Occipital lobe (tissue), 2 donors: ENCODE data around the gene RYR2. TPM values are rescaled to one million over a fixed set of nuclear protein-coding genes. Genes with fewer than 3 reads are reported as not detected.
"Not testable (repeated sequence)": the region's sequence is repeated elsewhere in the genome, so short reads cannot be mapped to it uniquely, and the experiment has no call there.

Source experiments
- DNase-seq: peaks from one replicate; lab custom pipeline; 2025; lab: John Stamatoyannopoulos, UW
- total RNA-seq: library from RNA; depleted of rRNA; stranded (reverse); fragments of >200 nt; gene quantifications from one replicate; pipeline ENCODE4 v1.2.3, GENCODE V29; 2014

Gene RYR2
- total RNA-seq, 1 donor from 2014 or later: 40.7 TPM

DNA sequence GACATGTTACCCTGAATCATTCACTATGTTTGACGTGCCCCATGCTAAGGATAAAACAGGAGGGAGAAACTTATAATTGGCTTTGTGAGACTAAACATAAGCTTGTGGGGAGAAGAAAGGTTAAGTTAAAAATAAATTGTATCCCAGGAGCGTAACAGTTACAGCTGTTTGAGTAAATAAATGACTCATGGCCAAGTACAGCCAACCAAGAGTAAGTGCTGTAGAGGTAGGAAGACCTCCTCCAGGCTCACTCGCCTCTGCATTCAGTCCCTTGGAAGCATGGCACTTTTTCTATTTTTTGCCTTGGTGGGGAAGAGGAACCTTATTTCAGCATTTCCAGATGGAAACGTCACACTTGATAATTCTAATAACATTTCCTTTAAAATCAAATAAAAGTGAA lies 732.3 kb downstream of the RYR2 start:
- no peak for DNase-seq

DNA sequence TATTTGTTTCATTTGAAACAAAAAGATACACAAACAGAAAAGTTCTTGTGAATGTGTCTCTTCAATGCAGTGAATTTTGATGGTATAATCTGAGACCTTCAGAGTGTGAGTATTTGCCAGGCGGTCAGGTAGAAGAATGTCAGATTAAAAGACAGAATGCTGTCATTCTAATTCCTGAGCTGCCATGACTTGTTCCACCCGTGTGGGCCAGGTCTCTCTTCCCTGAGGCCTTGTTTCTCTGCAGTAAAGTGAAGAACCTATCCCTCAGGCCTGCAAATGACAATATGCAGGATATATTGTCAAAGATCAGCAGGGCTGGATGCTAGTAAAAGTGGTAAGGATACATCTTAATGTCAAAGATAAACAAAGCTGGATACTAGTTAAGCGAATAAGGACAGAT lies 737.4 kb downstream of the RYR2 start:
- no peak for DNase-seq

DNA sequence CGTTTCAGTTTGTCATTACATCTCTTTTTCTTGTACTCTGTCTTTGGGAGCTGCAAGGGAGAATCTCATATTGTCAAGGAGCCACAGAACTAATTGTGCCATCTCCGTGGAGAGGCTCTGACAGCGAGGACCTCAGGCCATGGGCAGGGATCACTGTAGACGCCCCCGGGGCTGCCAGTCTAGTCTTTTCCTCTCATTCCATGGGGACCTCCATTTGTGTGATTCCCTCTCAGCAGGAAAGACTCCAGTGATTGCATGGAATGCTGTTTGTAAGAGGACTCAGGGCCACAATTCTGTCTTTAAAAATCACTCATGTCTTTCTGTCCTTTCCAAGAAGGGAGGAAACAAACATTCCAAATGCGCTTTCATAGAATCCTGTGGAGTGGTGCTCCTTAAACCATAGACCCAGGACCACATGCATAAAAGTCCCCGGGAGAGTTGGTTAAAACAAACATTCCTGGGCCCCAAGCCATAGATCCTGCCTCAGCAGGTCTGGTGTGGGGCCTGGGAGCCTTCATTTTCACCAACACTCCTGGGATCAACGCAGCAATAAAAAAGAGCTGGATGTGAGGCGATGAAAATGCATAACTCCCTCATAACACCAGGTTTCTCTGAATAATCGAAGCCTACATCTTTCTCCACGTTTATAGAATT lies 744.2 kb downstream of the RYR2 start:
- DNase-seq: no peak

DNA sequence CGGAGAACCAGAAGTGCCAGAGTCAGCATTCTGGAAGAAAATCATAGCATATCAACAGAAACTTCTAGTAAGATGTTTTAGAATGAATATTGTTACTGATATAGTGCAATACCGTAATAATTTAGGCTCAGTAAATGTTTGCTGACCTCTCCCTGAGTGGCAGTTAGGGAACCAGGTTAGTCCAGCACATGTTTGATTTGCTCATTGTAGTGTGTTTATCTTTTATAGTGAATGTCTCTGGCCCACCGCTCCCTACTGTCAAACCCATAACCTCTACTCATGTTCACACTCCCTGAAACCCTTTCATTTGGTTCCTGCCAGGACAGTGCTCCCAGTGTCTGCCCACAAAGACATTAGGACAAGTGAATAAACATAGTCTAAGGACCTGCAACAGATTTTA lies 746.1 kb downstream of the RYR2 start:
- no peak for DNase-seq

DNA sequence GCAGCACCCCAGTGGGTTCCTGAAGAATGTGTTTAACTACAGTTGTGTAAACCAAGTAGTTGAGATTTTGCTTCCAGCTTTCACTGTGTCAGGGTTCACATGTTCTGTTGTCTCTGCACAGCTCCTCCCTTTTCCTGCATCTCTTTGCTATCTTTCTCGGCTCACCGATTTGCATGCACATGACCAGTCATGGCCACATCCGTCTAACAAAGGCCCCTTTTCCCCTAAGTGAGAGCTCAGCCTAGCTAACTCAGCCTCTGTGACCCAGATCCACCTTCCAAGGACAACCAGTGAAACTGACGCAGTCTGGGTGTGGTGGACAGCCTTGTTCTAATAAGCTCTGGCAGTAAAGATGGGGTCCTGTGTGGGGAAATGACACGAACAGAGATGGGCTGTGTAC lies 747.6 kb downstream of the RYR2 start:
- DNase-seq: no peak

DNA sequence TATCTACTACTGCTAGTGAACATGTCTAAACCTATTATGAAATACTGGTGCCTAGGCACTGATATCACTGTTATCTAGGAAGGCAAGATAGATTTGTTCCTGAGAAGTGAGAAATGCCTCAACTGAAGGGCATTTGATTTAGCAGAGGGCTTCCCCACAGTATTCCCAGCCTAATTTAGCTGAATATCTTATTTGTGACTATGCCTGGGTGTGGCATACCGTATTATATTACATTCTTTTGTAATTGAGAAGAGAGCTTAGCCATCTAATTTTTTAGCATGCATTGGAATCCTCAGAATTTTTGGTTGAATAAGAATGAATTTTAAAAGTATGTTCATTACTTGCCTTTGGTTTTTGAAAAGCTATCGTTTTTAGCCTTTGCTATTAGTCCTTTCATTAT lies 749.6 kb downstream of the RYR2 start:
- no peak for DNase-seq

DNA sequence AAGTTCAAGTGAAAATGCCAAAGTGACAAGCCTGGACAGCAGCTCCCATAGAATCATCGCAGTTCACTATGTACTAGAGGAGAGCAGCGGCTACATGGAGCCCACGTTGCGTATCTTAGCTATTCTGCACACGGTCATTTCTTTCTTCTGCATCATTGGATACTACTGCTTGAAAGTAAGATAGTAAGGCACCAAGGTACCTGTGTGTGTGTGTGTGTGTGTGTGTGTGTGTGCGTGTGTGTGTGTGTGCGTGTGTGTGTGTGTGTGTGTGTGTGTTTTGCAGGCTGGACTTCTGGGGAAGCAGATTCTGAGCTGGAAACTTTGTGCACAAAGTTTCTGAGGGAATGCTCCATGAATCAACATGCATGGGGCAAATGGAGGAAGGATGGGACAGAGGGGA lies 750.2 kb downstream of the RYR2 start:
- no peak for DNase-seq

DNA sequence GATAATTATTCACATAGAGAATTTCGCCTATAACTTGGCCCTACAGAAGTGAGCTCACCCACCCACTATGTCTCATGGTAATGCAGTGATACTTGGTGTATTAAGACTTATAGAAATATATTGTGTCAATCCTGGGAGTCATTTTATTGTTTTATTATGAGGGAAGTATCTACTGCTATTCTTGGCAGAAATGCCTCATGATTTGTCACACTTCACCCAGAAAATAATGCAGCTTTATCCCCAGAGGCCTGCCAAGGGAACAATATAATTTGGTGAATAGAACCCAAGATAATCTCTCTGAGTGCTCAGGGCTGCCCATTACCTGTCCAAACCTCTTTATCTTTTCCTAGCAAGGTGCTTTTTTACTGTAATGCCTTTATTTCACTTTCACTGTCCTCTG lies 750.7 kb downstream of the RYR2 start:
- no peak for DNase-seq

DNA sequence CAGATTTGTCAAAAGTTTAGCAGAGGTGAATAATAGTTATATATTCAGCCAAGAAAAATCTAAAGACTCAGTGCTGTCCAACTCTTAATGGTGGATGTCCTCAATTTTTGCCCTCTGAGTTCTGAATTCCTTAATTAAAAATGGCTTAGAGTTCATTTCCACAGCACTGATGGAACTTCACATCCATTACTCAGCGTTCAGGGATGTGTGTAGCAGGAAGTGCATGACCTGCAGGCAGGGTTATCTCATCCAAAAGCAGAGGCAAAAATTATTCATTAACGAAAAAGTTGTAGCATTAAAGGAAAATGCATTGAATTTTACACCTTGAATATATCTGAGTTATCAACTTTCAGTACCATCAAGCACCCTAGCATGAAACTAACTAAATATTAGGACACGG lies 752.1 kb downstream of the RYR2 start:
- no peak for DNase-seq

DNA sequence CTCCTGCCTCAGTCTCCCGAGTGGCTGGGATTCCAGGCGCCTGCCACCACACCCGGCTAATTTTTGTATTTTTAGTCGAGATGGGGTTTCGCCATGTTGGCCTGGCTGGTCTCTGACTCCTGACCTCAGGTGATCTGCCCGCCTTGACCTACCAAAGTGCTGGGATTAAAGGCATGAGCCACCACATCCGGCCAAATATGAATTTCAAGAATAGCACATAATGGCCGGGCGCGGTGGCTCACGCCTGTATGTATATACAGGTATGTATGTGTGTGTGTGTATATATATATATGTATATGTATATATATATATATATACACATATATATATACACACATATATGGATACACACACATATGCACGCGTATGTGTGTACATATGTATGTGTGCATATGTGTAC lies 753.6 kb downstream of the RYR2 start:
- no peak for DNase-seq

DNA sequence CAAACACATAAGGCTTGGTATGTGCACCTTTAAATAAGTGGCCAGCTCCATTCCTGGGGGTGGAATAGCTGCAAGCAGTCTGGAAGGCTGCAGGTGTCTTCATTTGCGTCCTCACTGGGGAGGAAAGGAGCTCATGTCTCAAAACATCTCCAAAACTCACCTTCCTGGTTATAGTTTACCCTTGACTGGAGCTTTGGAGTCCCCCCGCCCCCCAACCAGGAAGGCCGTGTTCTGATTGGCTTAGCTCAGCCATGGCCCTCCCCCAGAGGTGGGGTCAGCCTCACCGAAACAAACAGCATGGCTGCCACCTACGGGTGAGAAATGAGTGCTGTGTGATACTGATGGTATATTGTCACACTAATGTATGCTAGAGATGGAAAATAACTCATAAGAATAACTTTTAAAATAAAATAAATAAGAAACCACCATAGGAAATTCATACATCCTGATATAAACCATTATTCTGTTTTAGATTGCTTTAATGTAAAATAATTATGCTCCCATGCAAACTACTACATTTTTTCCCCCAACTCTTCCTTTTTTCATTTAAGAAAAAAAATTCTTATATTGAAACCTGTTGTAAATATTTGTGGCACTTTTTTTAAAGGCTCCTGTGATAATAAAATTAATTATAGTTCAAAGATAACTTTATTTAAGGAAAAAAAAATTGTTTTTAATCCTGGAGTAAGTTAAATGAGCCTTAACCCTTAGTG lies 757.9 kb downstream of the RYR2 start:
- no peak for DNase-seq

DNA sequence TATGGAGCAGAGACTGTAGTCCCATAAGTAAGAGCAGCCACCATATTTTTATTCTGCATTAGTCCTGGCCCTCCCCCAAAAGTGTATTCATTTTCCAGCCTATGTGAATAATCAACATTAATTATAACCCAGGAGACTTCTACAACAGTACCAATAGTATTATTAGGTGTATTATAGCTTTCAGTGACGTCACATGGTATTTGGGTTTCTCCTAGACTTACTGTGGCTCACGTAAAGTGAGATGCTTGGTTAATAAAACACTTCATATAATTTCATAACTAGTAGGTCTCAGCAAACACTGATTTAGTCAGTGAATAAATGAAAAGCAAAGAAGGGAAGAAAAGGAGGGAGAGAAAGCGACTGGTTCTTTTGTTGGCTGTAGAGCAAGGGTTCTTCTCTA lies 762.5 kb downstream of the RYR2 start:
- DNase-seq: no peak

DNA sequence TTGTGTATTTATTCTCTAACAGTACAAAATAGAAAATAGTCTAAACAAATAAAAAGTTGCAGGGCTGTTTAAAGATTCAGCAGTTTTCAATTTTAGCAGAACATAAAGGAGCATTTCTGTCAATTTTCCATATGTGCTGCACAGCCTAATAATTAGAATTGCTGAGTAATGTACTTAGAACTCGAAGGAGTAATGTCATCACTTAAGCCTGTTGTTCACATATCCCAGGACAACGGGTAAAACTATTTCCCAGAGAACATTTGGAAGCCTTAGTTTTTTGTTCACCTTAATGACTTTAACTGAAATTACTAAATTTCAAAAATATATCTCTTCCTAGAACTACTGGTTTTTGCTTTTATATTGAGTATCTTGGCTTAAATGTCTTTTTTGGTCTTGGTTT lies 767.1 kb downstream of the RYR2 start:
- DNase-seq: no peak

DNA sequence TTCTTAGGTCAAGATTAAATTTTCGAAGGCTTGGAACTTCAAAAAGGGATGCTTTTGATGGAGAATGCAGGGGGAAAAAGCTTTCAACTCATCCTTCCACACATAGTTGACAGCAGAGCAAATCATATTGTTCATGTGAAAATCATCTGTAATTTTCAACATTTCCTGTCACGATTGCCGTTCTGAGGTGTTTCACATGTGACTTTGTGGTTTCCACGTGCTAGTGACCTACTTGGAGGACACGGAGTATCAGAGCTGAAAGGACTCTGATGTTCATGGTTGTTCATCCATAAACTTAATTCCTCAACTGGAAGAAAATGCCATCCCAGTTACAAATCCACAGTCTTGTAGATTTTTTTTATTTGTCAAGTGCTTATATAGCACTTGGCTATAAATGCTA lies 769.6 kb downstream of the RYR2 start:
- DNase-seq: no peak

DNA sequence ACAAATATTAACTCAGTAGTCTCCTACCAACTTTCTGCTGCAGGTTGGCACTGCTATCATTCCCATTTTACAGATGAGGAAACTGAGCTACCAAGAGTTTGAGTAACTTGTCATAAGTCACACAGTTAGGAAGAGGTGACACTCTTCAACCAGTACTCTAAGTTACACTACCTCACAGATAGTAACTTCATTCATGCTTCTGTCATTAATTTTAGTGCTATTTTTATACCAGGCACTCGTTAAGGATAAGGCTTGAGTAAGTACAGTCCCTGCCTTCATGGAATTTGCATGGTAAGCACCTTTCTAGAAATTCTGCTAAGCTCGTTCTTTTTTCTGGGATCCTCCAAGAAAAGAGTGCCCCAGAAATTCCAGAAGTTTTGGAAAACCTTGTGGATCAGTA lies 770.1 kb downstream of the RYR2 start:
- no peak for DNase-seq

DNA sequence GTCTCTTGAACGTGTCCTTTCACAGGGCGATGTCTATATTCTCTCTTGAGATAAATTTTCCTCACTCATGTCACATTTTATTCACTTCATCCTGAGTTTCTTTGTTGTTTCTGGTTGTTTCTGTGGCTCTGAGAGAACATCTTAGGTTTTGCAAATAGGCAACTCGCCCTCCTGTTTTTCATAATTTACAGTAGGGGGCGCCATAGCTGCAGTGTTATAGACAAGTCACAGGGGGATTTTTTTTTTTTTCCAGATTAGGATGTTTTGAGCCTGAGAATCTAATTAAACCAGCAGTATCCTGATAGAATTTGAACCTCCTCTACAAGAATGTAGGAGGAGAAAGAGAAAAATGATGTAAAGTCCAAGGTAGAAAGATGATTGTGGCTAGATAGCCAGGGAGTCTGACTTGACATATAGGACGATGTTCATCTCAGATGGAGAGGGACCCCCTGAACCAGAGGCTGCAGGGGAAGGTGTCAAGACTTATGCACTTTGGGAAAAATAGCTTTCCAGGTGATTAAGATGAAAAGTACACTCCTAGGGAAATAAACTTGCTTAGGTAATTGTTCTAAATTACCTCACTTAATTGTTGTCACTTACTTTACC lies 772.4 kb downstream of the RYR2 start:
- DNase-seq: no peak

DNA sequence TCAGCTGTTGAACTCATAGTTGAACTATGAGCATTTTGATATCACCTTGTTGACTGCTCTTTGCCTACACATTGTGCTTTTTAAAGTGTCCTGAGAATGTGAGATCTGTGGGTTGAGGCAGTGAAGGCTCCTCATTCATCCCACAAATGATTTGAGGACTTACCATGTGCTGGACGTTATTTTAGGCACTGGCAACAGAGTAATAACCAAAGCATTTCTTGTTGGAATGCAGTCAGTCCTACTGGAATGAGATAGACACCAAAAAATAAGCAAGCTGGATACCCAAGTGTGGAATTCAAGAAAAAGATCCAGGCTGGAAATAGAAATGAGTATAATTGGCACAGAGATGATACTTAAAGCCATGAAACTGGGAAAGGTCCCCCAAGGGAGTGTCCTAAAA lies 775.3 kb downstream of the RYR2 start:
- no peak for DNase-seq

DNA sequence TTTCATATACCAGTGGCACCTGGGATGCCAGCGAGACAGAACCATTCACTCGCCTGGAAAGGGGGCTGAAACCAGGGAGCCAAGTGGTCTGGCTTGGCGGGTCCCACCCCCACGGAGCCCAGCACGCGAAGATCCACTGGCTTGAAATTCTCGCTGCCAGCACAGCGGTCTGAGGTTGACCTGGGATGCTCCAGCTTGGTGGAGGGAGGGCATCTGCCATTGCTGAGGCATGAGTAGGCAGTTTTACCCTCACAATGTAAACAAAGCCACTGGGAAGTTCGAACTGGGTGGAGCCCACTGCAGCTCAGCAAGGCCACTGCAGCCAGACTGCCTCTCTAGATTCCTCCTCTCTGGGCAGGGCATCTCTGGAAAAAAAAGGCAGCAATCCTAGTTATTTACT lies 778.6 kb downstream of the RYR2 start:
- DNase-seq: not testable (repeated sequence)

DNA sequence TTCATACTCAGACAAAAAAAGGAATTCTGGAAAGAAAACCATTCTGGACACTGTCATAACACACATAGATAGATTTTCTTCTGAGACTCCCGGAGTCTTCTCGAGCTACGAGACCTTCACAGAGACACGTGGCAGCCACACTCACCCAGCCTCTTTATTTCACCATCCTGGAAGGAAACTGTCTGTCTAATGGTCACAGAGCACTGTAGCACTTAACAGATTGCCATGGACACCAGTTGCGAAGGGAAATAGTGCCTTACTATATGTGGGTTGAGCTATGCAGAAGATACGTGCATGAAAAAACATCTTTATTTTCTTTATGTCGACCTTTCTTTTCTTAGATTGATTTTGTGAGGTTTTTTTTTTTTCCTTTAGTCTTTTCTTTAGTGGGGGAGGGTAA lies 790.9 kb downstream of the RYR2 start:
- no peak for DNase-seq

DNA sequence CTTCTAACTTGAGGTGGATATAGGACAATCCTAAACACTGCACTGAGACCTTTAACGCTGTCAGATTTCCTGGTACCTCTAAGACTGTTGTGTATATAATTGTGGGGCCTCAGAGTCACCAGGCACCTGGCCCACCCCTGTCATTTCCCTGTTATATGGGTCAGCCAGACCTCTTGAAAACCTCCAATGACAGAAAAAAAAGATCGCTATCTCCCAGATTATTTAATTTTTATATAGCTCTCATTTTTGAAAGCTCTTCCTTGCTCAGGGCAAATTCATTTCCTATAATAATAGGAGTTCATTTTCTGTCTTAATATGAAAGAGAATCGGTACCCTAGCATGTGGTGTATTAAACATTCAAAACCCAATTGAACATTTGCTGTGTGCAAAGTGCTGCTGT lies 792.1 kb downstream of the RYR2 start:
- DNase-seq: no peak

DNA sequence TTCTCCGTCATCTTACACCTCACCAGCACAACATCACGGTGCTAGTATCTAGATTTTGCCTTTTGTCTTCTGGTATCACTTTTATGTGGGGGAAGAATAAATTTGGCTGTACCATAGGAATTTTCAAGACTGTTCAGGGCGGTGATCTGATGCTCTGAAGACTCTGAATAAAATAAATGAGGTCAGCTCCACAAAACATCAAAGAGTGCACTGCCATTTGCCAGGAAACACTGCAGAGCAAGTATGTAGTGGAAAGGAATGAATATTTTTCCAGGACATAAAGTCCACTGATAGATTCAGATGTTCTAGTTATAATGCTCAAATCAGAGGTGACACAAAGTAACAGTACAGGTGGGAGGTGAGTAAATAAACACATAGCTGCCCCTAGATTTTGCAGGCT lies 792.5 kb downstream of the RYR2 start:
- DNase-seq: no peak

DNA sequence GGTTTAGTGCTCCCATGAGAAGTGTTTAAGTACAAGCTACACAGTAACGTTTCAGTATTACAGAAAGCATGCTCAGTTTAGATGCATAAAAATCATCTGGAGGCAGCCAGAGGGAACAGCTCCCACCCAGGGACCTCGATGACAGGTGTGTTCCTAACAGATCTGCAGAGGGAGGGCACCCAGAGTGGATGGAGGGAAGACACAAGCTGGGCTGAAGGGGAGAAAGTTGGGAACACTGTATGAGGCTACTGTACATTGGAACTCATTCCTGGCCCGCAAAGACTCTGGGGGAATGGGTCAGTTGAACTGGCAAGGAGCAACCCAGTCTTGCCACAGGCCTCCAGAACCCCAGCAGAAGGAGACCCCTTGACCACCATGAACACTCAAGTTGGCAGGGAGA lies 796.3 kb downstream of the RYR2 start:
- no peak for DNase-seq

DNA sequence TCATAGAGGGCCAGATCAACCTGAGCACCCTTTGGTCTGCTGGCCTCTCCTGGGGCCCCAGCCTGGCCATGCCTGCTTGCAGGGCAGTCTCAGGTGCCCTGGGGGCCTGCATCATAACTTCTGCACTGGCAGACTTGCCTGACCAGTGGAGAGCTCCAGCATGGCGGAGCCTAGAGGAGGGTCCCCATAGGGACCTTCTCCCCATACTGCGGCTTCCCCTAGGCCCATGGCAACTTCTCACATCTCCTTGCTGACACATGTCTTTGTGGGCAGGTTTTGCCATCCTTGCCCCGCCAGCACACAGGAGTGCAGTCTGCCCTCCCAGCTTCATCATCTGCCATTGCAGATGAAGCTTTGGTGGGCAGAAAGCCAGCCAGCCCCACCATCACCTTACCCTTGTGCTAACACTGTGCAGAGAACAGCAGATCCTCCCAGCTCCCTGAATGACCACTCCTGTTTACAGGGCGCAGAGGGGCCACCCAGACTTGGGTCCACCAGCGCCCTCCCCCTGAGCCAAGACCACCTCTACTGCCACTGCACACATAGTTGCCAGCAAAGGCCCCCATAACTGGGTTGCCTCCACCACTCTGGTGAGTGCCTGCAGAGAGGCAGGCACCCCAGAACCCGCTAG lies 797.0 kb downstream of the RYR2 start:
- no peak for DNase-seq
